HuH-7 (cell line): Measurements from ENCODE around the gene TFRC.
"Not testable (repeated sequence)": the region's sequence is repeated elsewhere in the genome, so short reads cannot be mapped to it uniquely, and the experiment has no call there.

Source experiments
- DNase-seq: peaks from one replicate; pipeline ENCODE4 v3.0.0; 2011; ENCODE audit warnings: low spot score

TFRC gene

GRCh38 chr3:196081834-196082618, at the start of gene TFRC:
Gene TFRC (minus strand): TSS chr3:196082090. CDS start chr3:196077099, 4,991 bp downstream.
- DNase-seq = peak; percentile 98

- no peak for DNase-seq
Measured at GRCh38 chr3:196128172-196128843, 46.4 kb upstream of the TFRC start.

GRCh38 chr3:196127308-196128040, 45.6 kb upstream of the TFRC start:
- no peak for DNase-seq

DNA sequence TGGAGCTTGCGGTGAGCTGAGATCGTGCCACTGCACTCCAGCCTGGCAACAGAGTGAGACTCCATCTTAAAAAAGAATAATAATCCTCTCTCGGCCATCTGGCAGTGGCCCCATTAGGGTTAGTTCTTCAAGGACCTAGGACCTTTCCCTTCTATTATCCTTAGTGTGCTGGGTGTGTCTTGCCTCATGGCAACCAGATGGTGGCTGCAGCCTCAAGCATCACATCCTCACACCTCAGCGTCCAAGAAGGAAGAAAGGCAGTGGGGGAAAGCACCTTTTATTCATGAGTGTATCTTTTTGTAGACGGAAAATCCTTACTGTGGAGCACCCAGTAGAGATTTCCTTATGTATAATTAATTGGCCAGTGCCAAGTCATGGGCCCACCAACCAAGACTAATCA, 42.7 kb upstream of the TFRC start:
- no peak for DNase-seq

DNA sequence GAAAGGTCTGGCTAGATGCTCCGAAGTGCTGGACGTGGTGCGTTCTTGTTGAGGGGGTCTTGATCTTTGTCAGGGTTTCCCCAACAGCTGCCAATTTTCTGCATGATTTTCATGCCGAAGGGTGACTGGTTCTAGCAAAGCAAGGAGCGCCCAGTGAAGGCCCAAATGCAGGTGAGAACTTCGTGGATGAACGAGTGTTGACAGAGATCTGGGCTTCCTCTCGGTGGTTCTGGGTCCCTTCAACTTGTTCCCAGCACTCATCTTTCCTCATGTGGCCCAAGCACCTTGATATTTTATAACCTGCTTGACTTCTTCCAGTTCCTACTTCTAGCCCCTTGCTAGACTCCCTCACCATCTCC, 40.8 kb upstream of the TFRC start:
- DNase-seq = no peak

GRCh38 chr3:196122021-196122687, 40.3 kb upstream of the TFRC start:
- no peak for DNase-seq

- no peak for DNase-seq
Measured at GRCh38 chr3:196121066-196121465, 39.2 kb upstream of the TFRC start.

DNA sequence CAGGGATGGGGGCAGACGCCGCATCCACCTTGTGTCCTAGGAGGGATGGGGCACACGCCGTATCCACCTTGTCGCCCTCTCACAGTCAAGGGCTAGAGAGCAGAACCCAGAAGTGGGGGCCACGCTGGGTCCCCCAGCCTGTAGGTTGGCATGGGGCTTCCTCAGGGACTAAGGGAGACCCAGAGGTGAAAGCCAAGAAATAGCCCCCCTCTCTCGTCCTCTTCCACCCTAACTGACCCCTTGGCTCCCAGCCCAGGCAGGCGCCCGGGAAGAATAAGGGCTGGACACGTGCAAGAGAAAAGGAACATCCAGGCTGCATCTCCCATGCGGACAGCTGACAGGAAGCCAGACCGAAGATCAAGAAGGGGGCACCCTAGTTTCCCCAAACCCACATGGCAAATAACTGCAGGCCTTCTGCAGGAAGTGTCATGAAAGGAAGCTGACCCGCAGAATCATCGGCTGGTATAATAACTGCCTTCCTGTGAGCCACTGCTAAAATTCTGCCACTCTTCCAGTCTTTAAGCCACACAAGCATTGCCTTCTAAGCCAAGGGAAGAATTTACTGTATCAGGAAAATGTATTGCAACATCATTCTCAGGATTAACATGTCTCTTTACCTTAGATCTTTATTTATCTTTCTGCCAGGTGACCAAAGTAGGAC, 38.5 kb upstream of the TFRC start:
- DNase-seq = no peak

DNA sequence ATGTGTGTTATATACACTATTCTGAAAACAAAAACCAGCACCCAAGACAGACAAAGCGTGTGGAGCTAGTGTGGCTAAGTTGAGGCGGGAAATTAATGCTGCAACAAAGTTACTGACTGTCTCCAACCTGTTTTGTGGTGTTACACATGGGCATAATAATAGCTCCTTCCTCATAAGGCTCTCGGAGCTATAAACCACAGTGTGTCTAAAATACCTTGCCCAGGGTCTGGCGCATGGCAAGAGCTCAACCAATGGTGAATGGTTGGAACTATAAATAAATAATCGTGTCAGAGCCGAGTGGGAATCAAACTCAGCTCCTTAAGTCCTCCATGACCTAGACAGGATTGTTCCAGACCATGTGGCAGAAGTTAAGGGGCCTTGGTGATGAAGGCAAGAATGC, 35.9 kb upstream of the TFRC start:
- DNase-seq = no peak

DNA sequence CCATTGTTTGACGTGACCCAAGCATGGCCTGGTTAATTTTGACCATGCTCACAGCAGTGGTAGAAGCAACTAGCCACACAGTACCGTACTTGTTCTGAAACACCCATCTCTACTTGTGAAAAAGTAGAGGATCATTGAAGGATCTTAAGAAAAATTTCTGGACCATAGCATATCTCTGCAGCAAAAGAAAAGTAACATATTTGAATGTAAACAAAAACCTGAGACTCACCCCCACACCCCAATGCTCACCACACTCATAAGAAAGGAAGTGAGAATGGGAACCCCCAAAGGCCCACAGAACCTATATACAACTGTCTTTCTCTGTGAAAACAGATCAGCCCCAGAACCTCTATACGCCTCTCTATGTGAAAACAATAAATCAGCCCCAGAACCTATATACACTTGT, 33.8 kb upstream of the TFRC start:
- no peak for DNase-seq

DNA sequence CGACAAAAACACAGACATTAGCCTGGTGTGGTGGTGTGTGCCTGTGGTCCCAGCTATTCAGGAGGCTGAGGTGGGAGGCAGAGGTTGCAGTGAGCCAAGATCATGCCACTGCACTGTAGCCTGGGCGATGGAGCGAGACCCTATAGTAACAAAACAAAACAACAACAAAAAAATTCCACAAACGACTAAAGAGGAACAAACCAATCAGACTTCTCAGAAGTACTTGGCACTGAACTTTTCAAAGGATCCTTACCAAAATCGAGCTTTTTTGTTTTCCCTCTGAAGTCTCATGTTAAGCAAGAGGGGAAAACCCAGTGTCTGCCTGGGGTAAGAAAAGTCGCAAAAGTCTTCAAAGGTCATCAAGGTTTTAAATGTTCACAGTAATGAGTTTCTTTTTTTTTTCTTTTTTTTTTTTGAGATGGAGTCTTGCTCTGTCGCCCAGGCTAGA, 30.1 kb upstream of the TFRC start:
- DNase-seq = no peak

DNA sequence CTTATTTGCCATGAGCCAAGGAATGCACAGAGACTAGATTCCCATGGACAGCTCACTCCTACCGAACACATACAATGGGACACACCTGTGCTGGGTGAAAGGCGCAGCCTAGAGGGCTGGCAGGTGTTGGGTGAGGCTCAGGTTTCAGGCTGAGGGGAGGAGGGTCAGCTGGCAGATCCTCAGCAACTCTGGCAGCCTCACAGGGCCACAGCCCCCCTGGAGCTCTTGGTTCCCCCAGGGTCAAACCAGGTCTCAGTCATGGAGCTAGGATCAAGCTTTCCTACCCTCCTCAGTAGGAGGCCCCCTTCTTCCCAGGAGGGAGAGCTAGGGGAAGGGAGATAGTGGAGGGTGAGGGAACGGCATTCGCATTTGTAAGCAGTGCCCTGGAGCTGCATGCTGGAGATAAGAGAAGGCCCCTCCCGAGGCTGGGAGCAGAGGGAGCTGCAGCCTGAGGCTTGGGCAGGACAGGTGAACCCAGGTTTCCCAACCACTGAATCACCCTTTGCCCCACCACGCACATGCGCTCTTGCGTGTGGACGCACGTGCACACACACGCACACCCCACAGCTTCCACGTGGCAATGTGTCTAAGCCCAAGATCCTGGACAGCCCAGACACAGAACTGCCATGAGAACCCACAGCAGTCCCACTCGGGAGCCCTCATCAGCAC, 26.3 kb upstream of the TFRC start:
- no peak for DNase-seq

DNA sequence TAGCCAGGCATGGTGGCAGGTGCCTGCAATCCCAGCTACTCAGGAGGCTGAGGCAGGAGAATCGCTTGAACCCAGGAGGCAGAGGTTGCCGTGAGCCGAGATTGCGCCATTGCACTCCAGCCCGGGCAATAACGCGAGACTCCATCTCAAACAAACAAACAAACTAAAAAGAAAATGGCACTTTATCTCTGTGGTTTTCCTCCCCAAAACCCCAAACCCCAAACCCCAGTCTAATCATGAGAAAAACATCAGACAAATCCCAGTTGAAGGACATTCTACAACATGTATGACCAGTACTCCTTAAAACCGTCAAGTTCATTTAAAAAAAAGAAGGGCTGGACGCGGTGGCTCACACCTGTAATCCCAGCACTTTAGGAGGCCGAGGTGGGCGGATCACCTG, 22.8 kb upstream of the TFRC start:
- not testable (repeated sequence) for DNase-seq

DNA sequence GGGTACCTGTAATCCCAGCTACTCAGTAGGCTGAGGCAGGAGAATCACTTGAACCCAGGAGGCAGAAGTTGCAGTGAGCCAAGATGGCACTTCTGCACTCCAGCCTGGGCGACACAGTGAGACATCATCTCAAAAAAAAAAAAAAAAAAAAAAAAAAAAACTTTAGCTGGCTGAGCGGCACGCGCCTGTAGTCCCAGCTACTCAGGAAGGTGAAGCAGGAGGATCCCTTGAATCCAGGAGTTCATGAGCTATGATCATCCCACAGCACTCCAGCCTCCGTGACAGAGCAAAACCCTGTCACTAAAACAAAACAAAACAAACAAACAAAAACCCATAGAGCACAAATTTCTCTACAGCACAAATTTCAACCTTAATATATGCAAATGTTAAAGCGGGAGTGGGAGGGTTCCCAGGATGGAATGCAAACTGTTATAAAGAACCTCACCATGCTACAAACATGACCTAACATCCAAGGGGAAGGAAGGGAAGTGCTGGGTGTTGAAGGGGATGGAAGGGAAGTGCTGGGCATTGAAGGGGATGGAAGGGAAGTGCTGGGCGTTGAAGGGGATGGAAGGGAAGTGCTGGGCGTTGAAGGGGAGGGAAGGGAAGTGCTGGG, 16.6 kb upstream of the TFRC start:
- DNase-seq = not testable (repeated sequence)

DNA sequence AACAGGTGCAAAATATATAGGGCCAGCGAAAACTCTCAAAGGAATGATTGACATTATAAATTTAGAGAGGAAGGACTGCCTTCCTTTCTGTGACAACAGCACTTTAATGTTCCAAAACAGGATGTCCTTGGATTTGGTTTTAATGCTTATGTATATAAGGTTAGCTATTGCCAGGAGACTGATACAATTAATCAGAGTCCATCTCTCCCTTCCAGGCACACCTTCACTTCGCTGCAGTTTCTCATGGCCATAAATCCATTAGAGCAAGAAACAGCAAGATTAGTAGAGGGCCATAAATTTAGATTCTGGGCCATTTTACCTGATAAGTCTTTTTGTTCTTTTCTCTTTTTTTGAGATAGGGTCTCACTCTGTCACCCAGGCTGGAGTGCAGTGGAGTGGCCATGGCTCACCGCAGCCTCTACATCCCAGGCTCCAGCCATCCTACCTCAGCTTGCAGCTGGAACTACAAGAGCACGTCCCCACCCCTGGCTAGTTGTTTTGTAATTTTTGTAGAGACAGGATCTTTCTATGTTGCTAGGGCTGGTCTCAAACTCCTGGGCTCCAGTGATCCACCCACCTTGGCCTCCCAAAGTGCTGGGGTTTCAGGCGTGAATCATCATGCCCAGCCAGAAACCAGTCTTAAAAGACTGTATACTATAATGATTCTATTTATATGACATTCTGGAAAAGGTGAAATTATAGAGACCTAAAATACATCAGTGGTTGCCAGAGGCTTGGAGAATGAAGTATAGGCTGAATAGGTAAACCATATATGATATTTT, 15.7 kb upstream of the TFRC start:
- DNase-seq = no peak

DNA sequence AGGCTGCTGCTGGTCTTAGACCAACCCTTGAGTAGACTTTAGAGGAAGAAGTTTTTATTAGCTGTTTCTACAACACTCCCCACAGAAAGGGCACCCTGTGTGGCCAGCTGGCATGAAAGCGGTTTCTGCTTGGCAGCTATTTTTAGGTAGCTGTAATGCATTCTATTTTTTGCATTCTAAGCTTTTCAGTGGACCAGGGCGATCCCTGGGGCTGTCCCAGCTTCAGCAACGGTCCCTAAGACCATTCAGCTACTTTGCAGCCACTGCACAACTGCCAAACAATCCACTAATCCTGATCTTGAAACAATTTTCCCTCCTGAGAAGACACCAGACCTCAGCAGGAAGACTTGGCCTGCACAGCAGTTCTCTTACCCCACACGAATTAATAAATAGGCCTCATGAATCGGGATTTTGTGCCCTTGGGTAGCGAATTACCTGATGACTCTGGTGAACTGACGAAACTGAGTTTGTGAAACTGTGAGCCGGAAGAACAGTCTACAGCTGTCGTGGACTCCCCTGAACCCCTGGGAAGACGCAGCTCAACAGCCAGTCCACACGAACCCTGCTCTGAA, 14.6 kb upstream of the TFRC start:
- no peak for DNase-seq

DNA sequence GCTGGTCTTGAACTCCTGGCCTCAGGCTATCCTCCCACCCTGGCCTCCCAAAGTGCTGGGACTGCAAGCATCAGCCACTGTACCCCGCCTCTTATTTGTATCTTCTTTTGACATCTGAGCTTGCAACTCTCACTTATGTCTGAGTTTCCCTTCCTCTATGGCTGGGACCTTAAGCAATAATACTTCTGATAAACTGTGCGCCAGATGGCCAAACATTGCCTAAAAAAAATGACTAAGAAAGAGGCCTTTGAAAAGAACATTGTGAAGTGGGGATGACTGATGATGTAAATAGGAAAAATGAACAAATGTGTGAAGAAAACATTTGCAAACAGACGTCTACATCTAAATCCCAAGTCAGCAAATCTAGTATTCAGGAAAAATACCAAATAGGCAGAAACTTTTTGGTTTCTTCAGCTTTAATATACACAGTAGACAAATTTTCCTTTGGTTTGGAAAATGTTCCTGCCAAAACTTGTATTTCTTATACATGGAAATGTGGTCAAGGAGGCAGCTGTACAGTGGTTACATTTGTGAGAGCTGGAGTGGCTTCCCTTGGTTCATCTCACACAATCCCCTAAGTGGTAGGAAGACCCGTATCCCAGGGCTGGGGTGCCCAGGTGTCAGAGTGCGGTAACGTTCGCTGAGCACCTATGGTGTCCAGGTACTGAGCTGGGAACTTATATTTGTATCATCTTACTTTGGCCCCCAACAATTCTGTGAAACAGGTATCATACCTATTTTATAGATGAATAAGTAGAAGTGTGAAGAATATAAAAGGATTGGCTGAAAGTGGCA, 11.6 kb upstream of the TFRC start:
- DNase-seq = no peak

DNA sequence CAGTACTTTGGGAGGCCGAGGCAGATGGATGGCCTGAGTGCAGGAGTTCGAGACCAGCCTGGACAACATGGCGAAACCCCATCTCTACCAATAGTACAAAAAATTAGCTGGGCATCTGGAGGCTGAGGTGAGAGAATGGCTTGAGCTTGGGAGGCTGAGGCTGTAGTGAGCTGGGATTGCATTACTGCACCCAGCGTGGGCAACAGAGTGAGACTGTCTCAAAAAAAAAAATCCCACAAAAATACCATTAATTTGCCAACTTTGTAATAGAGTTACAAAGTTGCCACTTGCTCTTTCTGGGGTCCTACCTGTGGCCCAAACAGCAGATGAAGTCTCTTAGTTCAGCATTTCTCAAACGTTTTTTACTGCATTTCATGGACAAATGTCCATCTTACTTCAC, 6.0 kb upstream of the TFRC start:
- no peak for DNase-seq

DNA sequence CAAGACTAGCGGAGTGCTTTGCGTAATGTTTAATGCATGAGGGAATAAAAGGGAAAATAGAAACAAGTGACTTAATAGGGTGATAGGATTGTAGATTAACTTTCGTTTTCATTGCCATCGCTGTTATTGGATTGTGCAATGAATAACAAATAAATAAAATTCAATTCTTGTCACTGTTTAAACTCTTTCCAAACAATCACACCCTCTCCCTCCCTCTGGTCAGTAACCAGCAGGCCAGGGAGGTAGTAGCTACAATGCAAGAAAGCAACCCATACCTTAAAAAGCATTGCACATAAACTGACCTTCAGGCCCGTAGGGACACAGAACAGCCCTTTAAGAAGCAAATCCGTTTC, 705 bp upstream of the TFRC start:
- DNase-seq = peak; percentile 38
